GM23248 (cell line): Measurements from ENCODE around the gene HADHB. TPM values are rescaled to one million over a fixed set of nuclear protein-coding genes. Genes with fewer than 3 reads are reported as not detected.
A peak's percentile ranks its signal among the peaks of the same experiment; 100 is the strongest.

ENCODE experiments used
- DNase-seq: peaks from one replicate; pipeline ENCODE4 v3.0.0-alpha.2; 2015
- H2AFZ ChIP-seq: fragments of 200-600 bp; sonication (generic); 2 replicates; pipeline ENCODE4 v1.6.1; 2016; ENCODE audit warnings: antibody characterized with exemption
- H3F3A ChIP-seq: fragments of 200-600 bp; sonication (generic); 2 replicates; pipeline ENCODE4 v1.6.1; 2016; ENCODE audit warnings: mild to moderate bottlenecking, antibody characterized with exemption, mixed run types; ENCODE audit not compliant: insufficient read depth
- H3K27ac ChIP-seq: fragments of 200-600 bp; sonication (generic); 2 replicates; pipeline ENCODE4 v1.5.1; 2016; ENCODE audit warnings: mild to moderate bottlenecking
- H3K27me3 ChIP-seq: fragments of 200-600 bp; sonication (generic); replicated peaks from 2 replicates; pipeline ENCODE4 v1.6.1; 2016; ENCODE audit warnings: mild to moderate bottlenecking; ENCODE audit not compliant: insufficient read depth
- H3K36me3 ChIP-seq: fragments of 200-600 bp; sonication (generic); 2 replicates; pipeline ENCODE4 v1.6.1; 2016; ENCODE audit warnings: low read depth, mild to moderate bottlenecking
- H3K4me1 ChIP-seq: fragments of 200-600 bp; sonication (generic); 2 replicates; pipeline ENCODE4 v1.6.1; 2016; ENCODE audit warnings: mild to moderate bottlenecking; ENCODE audit not compliant: insufficient read depth
- H3K4me2 ChIP-seq: fragments of 200-600 bp; sonication (generic); one replicate; pipeline ENCODE4 v1.6.1; 2016; ENCODE audit warnings: mild to moderate bottlenecking; ENCODE audit not compliant: unreplicated experiment
- H3K4me3 ChIP-seq: fragments of 200-600 bp; sonication (generic); 2 replicates; pipeline ENCODE4 v1.5.1; 2016; ENCODE audit warnings: mild to moderate bottlenecking
- H3K79me2 ChIP-seq: fragments of 200-600 bp; sonication (generic); 2 replicates; pipeline ENCODE4 v1.6.1; 2016; ENCODE audit warnings: mild to moderate bottlenecking; ENCODE audit not compliant: insufficient read depth
- H3K9ac ChIP-seq: fragments of 200-600 bp; sonication (generic); 2 replicates; pipeline ENCODE4 v1.6.1; 2016; ENCODE audit warnings: mild to moderate bottlenecking
- H3K9me2 ChIP-seq: fragments of 200-600 bp; sonication (generic); 2 replicates; pipeline ENCODE4 v1.6.1; 2016; ENCODE audit warnings: mixed run types, mild to moderate bottlenecking, moderate library complexity; ENCODE audit not compliant: insufficient read depth
- H3K9me3 ChIP-seq: fragments of 200-600 bp; sonication (generic); one replicate; pipeline ENCODE4 v1.6.1; 2017; ENCODE audit warnings: low read depth
- H4K20me1 ChIP-seq: fragments of 200-600 bp; sonication (generic); 2 replicates; pipeline ENCODE4 v1.6.0; 2016; ENCODE audit not compliant: insufficient read depth
- EZH2 ChIP-seq: fragments of 200-600 bp; sonication (generic); IDR thresholded peaks from 2 replicates; pipeline ENCODE4 v1.6.1; 2018; ENCODE audit warnings: antibody characterized with exemption, mild to moderate bottlenecking; ENCODE audit not compliant: insufficient read depth, poor library complexity, severe bottlenecking
- EZH2phosphoT487 ChIP-seq: fragments of 200-600 bp; sonication (generic); IDR thresholded peaks from 2 replicates; pipeline ENCODE4 v1.6.1; 2018; ENCODE audit warnings: antibody characterized with exemption, moderate library complexity, mild to moderate bottlenecking, low read depth; ENCODE audit not compliant: insufficient read depth
- WGBS, 2 experiments: methylation state at CpG; one replicate each; pipeline ENCODE4 v1.1.6; 2015 to 2017; ENCODE audit warnings: low lambda C conversion rate in 2 of 2, low coverage in 1 of 2; ENCODE audit errors: missing lambda C conversion rate in 2 of 2; 5-methylcytosine and 5-hydroxymethylcytosine counted together
- in situ Hi-C: fragments of 300-500 bp; cut with MboI; formaldehyde crosslinking; loops from 2 replicates; pipeline ENCODE4 v1.15.0; 2020
- polyA plus RNA-seq: library from polyadenylated mRNA; unstranded; fragments of >200 nt; fragmentation: Nextera tagmentation; extraction: Ambion mirVana; gene quantifications from 2 replicates; pipeline ENCODE4 v1.2.1, GENCODE V29; 2016
- total RNA-seq: library from RNA; depleted of rRNA; stranded (reverse); fragments of >200 nt; shearing (Covaris generic); gene quantifications from 2 replicates; pipeline ENCODE4 v1.2.3, GENCODE V29; 2014; rRNA removed

Gene HADHB
- total RNA-seq (93.3 and 99.2 TPM in 2 replicates), polyA plus RNA-seq (139 and 140 TPM in 2 replicates)

GRCh38 chr2:26244309-26245230 lies at the start of gene HADHB, which contains the start of gene HADHA:
TSS of gene HADHB (plus strand) at chr2:26244939. CDS start at chr2:26254255, 9,316 bp downstream.
TSS of gene HADHA (minus strand) at chr2:26244632. CDS start at chr2:26244596, 36 bp downstream.
- WGBS, 2 experiments = 1 to 2% methylated on average over 54 to 63 of the region's 63 CpGs
- peaks cover 34% of the 10 kb centered on the region for H3K4me1 ChIP-seq
- in situ Hi-C loops = no loop called here
- TF ChIP-seq EZH2 = no peak
- no peak for TF ChIP-seq EZH2phosphoT487
- H2AFZ ChIP-seq = peak within 1 kb of the TSS; percentile 96
- peaks cover 23% of the 10 kb centered on the region for H3F3A ChIP-seq
- no peaks in the 10 kb centered on the region for H3K27me3 ChIP-seq
- peak; percentile 94 for DNase-seq
- H4K20me1 ChIP-seq = peaks cover 6% of the 10 kb centered on the region; the same call in 1 of the 2 replicates
- no peaks in the 10 kb centered on the region for H3K36me3 ChIP-seq
- H3K9me3 ChIP-seq = no peaks in the 10 kb centered on the region
- H3K27ac ChIP-seq = peak within 1 kb of the TSS; percentile 98
- peak within 1 kb of the TSS; percentile 92 for H3K4me2 ChIP-seq
- peaks cover 96% of the 10 kb centered on the region for H3K79me2 ChIP-seq
- no peaks in the 10 kb centered on the region for H3K9me2 ChIP-seq
- H3K4me3 ChIP-seq = peak within 1 kb of the TSS; percentile 100
- peak within 1 kb of the TSS; percentile 97 for H3K9ac ChIP-seq

- H3K4me3 ChIP-seq = no peak overlapping the region
- H3K9me3 ChIP-seq = no peaks in the 10 kb centered on the region
- H3K36me3 ChIP-seq = peaks cover 35% of the 10 kb centered on the region
- no peaks in the 10 kb centered on the region for H3K4me1 ChIP-seq
- no peaks in the 10 kb centered on the region for H3K27me3 ChIP-seq
- H3F3A ChIP-seq = no peaks in the 10 kb centered on the region
- 65 to 70% methylated on average over 12 of the region's 12 CpGs for WGBS, 2 experiments
- in situ Hi-C loops = no loop called here
- H3K4me2 ChIP-seq = no peak overlapping the region
- H3K9me2 ChIP-seq = no peaks in the 10 kb centered on the region
- no peak overlapping the region for H3K27ac ChIP-seq
- no peaks in the 10 kb centered on the region for H3K79me2 ChIP-seq
- DNase-seq = no peak
- H3K9ac ChIP-seq = no peak overlapping the region
- TF ChIP-seq EZH2phosphoT487 (no peak), EZH2 (no peak)
- H2AFZ ChIP-seq = no peak overlapping the region
- H4K20me1 ChIP-seq = no peaks in the 10 kb centered on the region
Measured at GRCh38 chr2:26195040-26195984, 49.4 kb upstream of the HADHB start.

- no peak overlapping the region for H2AFZ ChIP-seq
- H3K79me2 ChIP-seq = no peaks in the 10 kb centered on the region
- no peaks in the 10 kb centered on the region for H3K4me1 ChIP-seq
- DNase-seq = no peak
- no peak overlapping the region for H3K27ac ChIP-seq
- peaks cover 41% of the 10 kb centered on the region for H3K36me3 ChIP-seq
- H3K9me2 ChIP-seq = no peaks in the 10 kb centered on the region
- H3K4me3 ChIP-seq = no peak overlapping the region
- in situ Hi-C loops = no loop called here
- H3K9ac ChIP-seq = no peak overlapping the region
- H4K20me1 ChIP-seq = no peaks in the 10 kb centered on the region
- H3K4me2 ChIP-seq = no peak overlapping the region
- no peaks in the 10 kb centered on the region for H3F3A ChIP-seq
- no peaks in the 10 kb centered on the region for H3K27me3 ChIP-seq
- H3K9me3 ChIP-seq = no peaks in the 10 kb centered on the region
- 84 to 89% methylated on average over 9 of the region's 9 CpGs for WGBS, 2 experiments
- TF ChIP-seq EZH2phosphoT487 (no peak), EZH2 (no peak)
Measured at GRCh38 chr2:26196683-26197418, 47.9 kb upstream of the HADHB start.

- in situ Hi-C loops = no loop called here
- 89 to 92% methylated on average over 4 of the region's 4 CpGs for WGBS, 2 experiments
Measured at GRCh38 chr2:26197516-26197915, 47.2 kb upstream of the HADHB start.

More at GRCh38 chr2:26197516-26197915, 47.2 kb upstream of the HADHB start:
- Histone ChIP-seq H2AFZ (no peak overlapping the region), H3K4me2 (no peak overlapping the region), H3K9me2 (no peaks in the 10 kb centered on the region), H3K4me3 (no peak overlapping the region), H3K9ac (no peak overlapping the region), H3K79me2 (no peaks in the 10 kb centered on the region), H3F3A (no peaks in the 10 kb centered on the region), H3K9me3 (no peaks in the 10 kb centered on the region), H4K20me1 (no peaks in the 10 kb centered on the region), H3K4me1 (no peaks in the 10 kb centered on the region), H3K36me3 (peaks cover 47% of the 10 kb centered on the region), H3K27me3 (no peaks in the 10 kb centered on the region), H3K27ac (no peak overlapping the region)
- no peak for DNase-seq
- no peak for TF ChIP-seq EZH2
